ENCODE data around the gene PCNX3. TPM values are rescaled to one million over a fixed set of nuclear protein-coding genes. Genes with fewer than 3 reads are reported as not detected.

The PCNX3 gene
- 24.2 and 36.9 TPM in 2 replicates for total RNA-seq

DNA sequence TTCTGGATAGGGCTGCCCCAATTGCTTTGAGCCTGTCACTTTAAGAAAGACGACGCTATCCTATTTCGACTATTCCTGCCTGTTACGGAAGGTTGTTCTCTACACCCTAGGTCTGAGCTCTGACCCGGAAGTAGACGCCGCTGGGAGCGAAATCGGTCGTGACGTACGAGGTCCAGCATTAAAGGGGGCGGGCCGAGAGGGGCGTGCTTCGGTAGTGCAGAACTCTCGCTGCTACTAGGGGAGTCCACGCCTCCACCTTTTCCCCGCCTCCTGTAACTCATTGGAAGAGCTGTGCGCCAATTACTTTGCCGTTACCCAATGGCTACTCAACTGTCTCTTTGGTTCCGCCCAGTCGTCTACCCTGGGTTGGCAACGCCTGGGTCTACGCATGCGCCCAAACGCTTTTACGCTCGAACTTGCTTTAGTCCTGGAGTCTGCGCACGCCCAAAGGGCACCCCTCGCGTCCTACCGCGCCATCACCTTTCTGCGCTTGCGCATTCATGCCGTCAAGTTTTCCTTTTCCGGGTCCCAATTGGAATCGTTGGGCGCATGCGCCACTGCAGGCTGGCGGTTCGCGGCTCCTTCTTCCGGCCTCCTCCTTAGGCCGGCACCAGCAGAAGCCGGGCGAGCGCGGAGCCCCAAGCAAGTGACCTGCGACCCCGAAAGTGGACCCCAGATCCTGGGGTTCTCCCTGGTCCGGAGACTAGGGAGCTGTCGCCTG is at the start of gene PCNX3:
PCNX3 (plus strand) TSS at position 548 of the 721 bp plus-strand sequence. CDS start 536 bp downstream, outside the sequence.

DNA sequence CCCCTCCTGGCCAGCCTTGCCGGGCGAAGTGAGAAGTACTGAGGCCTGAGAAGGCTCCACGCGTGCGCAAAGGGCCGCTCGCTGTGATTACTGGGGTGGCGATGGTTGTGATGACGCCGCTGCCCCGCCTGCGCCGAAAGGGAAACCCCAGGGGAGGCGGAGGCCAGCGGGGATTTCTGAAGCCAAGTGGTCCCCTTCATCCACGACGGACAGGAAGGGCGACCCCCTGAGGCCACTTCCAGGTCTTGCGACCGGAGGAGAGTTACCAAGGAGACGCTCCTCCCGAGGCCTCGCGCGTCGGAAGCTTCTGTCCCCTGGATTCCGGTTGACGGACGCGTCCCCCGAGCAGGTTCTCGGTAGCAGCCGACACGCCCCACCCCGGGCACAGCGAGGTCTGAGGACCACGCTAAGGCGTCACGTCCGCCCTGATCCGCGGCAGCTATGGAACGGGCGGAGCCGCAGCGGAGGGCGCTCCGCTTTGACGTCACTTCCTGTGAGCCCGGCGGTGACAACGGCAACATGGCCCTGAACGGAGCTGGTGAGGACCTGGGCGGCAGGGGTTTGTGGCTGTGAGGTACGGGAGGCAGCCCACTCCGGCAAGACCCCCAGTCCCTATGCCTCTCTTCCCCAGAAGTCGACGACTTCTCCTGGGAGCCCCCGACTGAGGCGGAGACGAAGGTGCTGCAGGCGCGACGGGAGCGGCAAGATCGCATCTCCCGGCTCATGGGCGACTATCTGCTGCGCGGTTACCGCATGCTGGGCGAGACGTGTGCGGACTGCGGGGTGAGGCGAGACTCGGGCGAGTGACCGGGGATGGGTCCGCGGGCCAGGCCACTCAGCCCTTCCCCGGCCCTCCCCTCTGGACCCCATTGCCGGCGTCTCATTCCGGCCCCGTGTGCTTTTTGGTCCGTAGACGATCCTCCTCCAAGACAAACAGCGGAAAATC is 45.3 kb upstream of the PCNX3 start, which contains the start of gene ZNRD2:
ZNRD2 (plus strand) TSS at position 505 of the 946 bp plus-strand sequence; CDS start at position 520, 15 bp downstream.

DNA sequence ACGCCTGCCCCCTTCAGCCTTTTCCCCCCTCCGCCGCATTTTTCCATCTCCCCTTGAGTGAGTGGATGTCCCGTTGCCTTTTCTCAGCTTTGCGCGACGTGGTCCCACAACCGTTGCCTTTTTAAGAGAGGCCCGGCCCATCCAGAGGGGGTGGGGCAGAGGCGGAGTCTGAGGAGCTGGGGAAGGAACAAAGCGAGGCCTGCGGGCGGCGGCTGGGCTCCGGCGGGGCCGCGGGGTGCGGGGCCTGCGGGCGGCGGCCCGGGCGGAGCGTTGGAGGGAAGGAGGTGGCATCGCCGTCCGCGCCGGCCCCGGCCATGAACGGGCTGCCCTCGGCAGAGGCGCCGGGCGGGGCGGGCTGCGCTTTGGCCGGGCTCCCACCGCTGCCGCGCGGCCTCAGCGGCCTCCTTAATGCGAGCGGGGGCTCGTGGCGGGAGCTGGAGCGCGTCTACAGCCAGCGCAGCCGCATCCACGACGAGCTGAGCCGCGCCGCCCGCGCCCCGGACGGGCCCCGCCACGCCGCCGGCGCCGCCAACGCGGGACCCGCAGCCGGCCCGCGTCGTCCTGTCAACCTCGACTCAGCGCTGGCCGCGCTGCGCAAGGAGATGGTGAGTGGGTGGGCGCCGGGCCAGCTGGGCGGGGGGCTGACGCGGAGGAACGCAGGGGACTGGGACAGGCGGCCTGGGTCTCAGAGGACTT is 43.1 kb upstream of the PCNX3 start, which contains the start of gene FAM89B:
FAM89B (plus strand) TSS at position 183 of the 696 bp plus-strand sequence; CDS start at position 315, 132 bp downstream.

DNA sequence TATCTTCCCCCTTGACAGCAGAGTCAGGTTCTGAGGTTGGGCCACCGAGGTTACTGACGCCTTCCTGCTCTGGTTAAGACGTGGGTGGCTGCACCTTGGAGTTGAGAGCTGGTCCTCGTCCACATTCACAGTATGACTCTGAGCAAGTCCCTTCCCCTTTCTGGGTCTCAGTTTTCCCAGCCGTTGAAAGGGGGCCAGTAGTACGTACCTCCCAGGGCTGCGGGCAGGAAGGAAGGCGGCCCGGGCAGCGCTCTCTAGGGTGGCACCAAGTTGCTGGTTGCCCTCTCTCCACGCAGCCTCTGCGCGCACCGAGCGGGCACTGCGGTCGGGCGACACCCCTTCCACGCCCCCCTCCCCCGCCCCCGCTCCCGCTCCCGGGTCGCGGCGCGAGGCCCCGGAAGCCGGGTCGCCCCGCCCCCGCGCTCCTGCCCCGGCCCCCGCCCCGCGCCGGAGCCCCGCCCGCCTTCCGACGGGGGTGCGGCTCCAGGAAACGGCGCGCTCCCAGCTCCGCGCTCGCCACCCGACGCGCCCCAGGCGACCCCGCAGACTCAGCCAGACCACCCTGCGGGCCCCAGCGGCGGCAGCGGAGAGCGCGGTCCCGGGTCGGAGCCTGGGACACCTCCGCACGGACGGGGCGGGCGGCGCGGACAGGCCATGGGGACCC is 39.9 kb upstream of the PCNX3 start, which contains the start of gene EHBP1L1:
EHBP1L1 (plus strand) TSS at position 486 of the 664 bp plus-strand sequence. CDS start 250 bp downstream, outside the sequence.

DNA sequence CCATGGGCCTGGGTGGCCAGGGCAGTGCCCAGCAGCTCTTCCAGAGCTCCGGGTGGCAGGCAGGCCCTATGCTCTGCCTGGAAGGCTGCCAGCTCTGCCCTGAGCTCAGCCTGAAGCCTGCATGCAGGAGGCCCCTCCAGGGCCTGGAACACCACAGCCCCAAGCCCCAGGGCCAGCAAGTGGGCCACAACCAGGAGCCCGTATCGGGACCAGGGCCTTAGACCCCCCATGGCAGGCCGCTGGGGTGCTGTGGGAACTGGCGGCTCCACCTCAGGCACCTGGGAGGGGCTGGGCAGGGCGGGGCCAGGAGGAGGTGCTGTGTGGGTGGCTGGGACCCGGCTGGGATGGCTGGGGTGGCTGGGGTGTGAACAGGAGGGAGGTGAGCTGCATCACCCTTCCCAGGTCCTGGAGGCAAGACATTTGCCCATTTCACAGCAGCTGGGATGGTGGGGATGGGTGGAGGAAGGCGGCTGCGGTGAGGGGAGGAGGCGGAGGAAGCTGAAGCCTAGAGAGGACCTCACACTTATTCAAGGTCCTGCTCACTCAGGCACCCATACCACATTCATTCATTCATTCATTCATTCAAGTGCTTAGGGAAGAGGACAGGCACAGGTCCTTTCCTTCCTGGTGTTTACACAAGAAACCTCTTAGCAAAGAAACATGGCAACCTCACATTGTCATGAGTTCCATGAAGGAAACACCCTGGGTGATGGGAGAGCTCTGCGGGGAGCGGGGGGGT is 19.9 kb upstream of the PCNX3 start, which contains the start of gene KCNK7:
KCNK7 (minus strand) TSS at position 258 of the 739 bp plus-strand sequence; CDS start at position 230, 28 bp downstream.

DNA sequence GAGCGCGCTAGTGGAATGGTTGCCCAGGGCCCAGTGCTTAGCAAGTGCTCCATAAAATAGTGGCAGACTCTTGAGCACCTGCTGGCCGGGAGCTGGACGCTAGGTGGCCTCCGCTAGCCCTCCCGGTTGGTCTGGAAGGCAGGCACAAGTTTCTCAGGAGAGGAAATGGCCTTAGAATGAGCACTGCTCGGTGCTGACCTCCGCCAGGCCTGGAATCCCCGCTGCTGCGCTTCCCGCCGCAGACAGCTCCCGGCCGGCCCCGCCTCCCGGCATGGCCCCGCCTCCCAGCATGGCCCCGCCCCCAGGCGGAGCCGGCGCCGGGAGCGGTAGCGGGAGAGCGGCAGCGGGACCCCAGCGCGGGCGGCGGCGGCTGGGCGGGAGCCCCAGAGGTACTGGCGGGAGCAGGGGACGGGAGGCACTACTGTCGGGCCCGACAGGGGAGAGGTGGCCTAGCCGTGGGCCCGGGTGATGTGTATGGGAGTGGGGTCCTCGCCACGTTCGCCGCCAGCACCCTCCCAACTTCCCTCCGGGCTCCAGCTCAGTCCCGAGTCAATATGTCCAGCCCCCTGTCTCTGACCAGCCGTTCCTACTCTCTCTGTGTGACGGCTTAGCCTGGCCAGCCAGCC is 22.3 kb downstream of the PCNX3 start, which contains the start of gene SIPA1:
SIPA1 (plus strand) TSS at position 308 of the 626 bp plus-strand sequence. CDS start 2,821 bp downstream, outside the sequence.

GRCh38 chr11:65662799-65663638 is 47.4 kb downstream of the PCNX3 start, which contains the start of gene RELA:
TSS of gene RELA (minus strand) at chr11:65662916. CDS start at chr11:65662832, 84 bp downstream.

Other genes starting within 250 kb of the PCNX3 start
- gene SLC25A45, start 233.1 kb upstream of the PCNX3 start, total RNA-seq = 2.8 and 3.1 TPM in 2 replicates
- 32.6 and 47.5 TPM in 2 replicates for gene FRMD8, start 229.1 kb upstream of the PCNX3 start, total RNA-seq
- 311 and 515 TPM in 2 replicates for gene NEAT1, start 193.0 kb upstream of the PCNX3 start, total RNA-seq
- 10,790 and 14,969 TPM in 2 replicates for gene MALAT1, start 116.7 kb upstream of the PCNX3 start, total RNA-seq
- 97.8 and 105 TPM in 2 replicates for gene SCYL1, start 90.7 kb upstream of the PCNX3 start, total RNA-seq
- 138 and 166 TPM in 2 replicates for gene LTBP3, start 57.4 kb upstream of the PCNX3 start, total RNA-seq
- gene ZNRD2, start 45.3 kb upstream of the PCNX3 start, total RNA-seq = 31.5 and 37.9 TPM in 2 replicates
- gene FAM89B, start 43.2 kb upstream of the PCNX3 start, total RNA-seq = 23.5 and 41.3 TPM in 2 replicates
- 97.6 and 153 TPM in 2 replicates for gene EHBP1L1, start 39.7 kb upstream of the PCNX3 start, total RNA-seq
- 0.07 and 0.10 TPM in 2 replicates for gene KCNK7, start 20.0 kb upstream of the PCNX3 start, total RNA-seq
- 21.7 and 32.6 TPM in 2 replicates for gene MAP3K11, start 1.6 kb upstream of the PCNX3 start, total RNA-seq
- gene SIPA1, start 22.3 kb downstream of the PCNX3 start, total RNA-seq = 23.3 and 23.8 TPM in 2 replicates
- 22.9 and 30.1 TPM in 2 replicates for gene RELA, start 47.1 kb downstream of the PCNX3 start, total RNA-seq
- 37.6 and 42.1 TPM in 2 replicates for gene KAT5, start 96.5 kb downstream of the PCNX3 start, total RNA-seq
- gene RNASEH2C, start 105.0 kb downstream of the PCNX3 start, total RNA-seq = 17.4 and 20.1 TPM in 2 replicates
- gene AP5B1, start 165.2 kb downstream of the PCNX3 start, total RNA-seq = 7.6 and 12.5 TPM in 2 replicates
- not detected in 2 replicates for gene OVOL1, start 171.3 kb downstream of the PCNX3 start, total RNA-seq
- gene SNX32, start 218.2 kb downstream of the PCNX3 start, total RNA-seq = 1.3 and 4.0 TPM in 2 replicates
- 662 and 789 TPM in 2 replicates for gene CFL1, start 242.4 kb downstream of the PCNX3 start, total RNA-seq
- gene MUS81, start 244.7 kb downstream of the PCNX3 start, total RNA-seq = 35.4 and 52.0 TPM in 2 replicates

Data from smooth muscle cell of the pulmonary artery (primary cell).